Loucy (cell line): ENCODE results near the gene CCDC81.

ENCODE experiments used
- EZH2phosphoT487 ChIP-seq: fragments of 200-600 bp; IDR thresholded peaks from 2 replicates; pipeline ENCODE4 v1.6.1; 2018; ENCODE audit warnings: antibody characterized with exemption, mild to moderate bottlenecking, moderate library complexity, borderline replicate concordance
- TF ChIP-seq, protein P1 (sequence below): fragments of 200-600 bp; sonication (generic); conservative IDR thresholded peaks from 2 replicates; pipeline ENCODE4 v1.5.1; 2014; ENCODE audit warnings: mild to moderate bottlenecking, antibody characterized with exemption, low read length

DNA sequence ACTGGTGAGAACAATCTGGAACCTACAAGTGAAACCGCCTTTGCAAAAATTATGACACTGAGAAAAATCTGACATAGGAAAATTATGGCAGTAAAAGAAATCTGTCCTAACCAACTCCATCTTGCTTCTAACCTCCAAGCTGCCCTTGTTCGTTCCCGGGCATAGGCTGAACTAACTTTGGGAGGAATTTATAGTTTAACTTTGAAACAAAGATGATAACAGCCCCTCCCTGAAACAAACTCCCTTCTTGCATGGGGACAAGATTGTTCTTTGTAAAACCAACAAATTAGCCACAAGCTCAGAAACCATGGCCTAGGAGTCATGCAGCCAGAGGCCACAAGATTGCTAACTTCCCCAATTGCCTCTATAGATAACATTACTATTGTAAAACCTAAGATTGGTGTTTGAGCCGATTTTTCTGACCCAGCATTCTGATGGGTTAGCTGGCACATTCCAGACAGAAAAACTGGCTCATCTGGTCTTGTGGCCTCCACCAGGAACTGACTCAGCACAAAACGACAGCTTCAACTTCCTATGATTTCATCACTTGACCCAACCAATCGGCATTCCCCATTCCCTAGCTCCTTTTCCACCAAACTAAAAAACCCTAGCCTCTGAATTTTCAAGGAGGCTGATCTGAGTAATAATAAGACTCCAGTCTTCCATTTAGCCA lies 3.6 kb upstream of the CCDC81 start:
- TF ChIP-seq, protein P1, sequence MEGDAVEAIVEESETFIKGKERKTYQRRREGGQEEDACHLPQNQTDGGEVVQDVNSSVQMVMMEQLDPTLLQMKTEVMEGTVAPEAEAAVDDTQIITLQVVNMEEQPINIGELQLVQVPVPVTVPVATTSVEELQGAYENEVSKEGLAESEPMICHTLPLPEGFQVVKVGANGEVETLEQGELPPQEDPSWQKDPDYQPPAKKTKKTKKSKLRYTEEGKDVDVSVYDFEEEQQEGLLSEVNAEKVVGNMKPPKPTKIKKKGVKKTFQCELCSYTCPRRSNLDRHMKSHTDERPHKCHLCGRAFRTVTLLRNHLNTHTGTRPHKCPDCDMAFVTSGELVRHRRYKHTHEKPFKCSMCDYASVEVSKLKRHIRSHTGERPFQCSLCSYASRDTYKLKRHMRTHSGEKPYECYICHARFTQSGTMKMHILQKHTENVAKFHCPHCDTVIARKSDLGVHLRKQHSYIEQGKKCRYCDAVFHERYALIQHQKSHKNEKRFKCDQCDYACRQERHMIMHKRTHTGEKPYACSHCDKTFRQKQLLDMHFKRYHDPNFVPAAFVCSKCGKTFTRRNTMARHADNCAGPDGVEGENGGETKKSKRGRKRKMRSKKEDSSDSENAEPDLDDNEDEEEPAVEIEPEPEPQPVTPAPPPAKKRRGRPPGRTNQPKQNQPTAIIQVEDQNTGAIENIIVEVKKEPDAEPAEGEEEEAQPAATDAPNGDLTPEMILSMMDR, result no peak
- no peak for TF ChIP-seq EZH2phosphoT487
